HG03457 (cell line): Measurements from ENCODE around the gene ABTB2.

ENCODE experiments used
- ATAC-seq: cut with Tn5 transposase; IDR thresholded peaks from one replicate; pipeline ENCODE4 v1.9.1; 2021; ENCODE audit warnings: moderate number of reproducible peaks; ENCODE audit not compliant: unreplicated experiment

ABTB2 gene

DNA sequence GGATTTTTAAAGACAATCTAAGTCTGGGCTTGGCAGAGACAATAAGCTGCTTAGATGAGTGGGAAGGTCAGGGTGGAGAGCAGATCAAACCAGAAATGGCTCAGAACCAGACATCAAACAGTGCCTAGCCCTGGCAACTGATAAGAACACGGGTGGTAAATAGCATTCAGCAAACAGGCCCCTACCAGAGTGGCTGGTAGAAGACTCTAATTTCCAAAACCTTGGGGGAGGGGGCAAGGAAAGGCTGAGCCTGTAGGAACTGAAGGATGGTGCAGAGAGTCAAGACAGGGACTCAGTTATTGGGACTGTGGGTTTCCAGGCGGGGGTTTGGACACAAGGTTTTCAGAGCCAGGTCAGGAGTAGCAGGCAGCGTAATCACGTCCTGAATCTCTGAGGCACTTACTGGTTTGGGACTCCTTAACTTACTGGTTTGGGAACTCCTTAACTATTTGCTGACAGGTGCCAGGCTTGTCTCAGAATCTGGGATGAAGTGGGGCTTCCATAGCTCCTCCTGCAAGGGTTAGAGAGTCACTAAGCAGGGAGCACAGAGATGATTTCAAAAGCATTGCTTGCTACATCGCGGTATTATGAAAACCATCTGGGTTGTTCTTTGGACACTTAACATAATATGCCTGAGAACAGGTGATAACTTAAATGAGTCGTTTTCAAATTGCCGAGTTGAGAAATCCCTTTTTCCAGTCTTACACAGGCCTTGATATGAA is 5.7 kb upstream of the ABTB2 start:
- no peak for ATAC-seq

DNA sequence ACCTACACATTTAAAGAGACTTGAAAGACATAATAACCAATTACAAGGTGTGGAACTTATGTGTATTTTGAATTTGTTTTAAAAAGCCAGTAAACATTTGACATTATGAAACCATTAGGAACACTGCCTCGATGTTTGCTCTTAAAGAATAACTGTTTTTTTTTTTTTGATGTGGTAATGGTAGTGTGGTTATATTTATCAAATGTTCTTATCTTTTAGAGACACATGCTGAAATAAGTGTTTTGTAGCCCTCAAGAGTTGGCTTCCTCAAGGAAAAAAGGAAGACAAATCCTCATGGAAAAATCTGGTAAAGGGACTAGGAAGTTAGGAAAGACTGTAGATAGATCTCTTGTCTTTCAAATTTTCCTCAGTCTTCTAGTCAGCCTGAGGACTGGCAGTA is 2.2 kb upstream of the ABTB2 start:
- ATAC-seq = no peak

GRCh38 chr11:34359548-34359891 is 1.7 kb upstream of the ABTB2 start:
- ATAC-seq = no peak

- ATAC-seq = no peak
Observed at GRCh38 chr11:34358728-34359547, 1.1 kb upstream of the ABTB2 start.

GRCh38 chr11:34358258-34358727 is 483 bp upstream of the ABTB2 start:
- ATAC-seq = peak; percentile 0

- ATAC-seq = no peak
Observed at GRCh38 chr11:34356913-34357700, 703 bp downstream of the ABTB2 start.

DNA sequence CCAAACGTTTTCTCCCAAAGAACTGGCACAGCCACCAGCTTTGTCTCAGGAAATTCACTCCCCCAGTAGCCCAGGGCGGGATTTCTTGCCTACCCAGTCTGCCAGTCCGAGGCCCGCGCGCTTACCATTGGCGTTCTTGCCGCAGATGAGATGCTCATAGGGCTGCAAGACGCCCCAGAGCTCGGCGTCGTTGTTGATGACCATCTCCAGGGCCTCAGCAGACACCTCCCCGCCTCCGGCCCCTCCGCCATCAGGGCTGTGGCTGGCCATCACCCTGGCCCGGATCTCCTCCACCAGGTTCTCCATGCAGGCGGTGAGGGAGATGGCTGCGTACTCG is 1.3 kb downstream of the ABTB2 start:
- no peak for ATAC-seq

- ATAC-seq = no peak
Observed at GRCh38 chr11:34356130-34356529, 1.7 kb downstream of the ABTB2 start.

DNA sequence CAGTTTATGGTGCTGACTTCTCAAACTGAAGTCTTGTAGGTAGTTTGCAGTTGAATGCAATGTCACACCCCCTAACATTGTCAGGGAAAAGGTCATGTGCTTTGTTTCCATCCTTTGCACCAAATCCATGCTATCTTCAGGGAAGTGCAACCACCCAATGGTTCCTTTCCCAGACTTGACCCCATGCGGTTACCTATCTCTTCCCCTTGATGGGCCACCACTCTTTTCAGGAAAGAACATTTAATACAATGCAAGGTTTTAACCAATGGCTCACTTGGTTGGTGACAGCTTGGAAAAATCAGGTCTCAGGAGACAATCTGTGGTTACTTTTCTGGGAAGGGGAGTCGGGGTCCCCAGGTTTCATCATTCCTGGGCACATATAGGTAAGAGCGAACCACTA is 2.1 kb downstream of the ABTB2 start:
- ATAC-seq = no peak

- ATAC-seq = no peak
Observed at GRCh38 chr11:34354782-34355181, 3.0 kb downstream of the ABTB2 start.

DNA sequence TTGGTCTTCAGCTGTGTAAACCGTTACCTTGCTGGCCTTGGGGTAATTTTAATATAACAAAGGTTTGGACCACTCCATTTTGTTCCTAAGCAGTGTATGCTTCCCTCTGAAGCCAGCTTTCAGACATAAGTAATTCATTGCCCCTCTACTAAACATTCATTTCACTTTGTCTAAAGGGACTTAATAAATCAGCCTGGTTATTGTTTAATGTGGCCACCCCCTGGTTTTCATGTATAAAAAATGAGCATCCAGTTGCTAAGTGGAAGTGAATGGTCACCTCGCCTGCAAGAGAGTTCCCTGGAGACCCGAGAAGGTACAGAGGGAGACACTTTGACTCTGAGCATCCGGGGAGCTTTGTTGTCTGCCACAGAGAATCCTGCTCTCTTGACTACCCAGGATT is 3.9 kb downstream of the ABTB2 start:
- no peak for ATAC-seq

DNA sequence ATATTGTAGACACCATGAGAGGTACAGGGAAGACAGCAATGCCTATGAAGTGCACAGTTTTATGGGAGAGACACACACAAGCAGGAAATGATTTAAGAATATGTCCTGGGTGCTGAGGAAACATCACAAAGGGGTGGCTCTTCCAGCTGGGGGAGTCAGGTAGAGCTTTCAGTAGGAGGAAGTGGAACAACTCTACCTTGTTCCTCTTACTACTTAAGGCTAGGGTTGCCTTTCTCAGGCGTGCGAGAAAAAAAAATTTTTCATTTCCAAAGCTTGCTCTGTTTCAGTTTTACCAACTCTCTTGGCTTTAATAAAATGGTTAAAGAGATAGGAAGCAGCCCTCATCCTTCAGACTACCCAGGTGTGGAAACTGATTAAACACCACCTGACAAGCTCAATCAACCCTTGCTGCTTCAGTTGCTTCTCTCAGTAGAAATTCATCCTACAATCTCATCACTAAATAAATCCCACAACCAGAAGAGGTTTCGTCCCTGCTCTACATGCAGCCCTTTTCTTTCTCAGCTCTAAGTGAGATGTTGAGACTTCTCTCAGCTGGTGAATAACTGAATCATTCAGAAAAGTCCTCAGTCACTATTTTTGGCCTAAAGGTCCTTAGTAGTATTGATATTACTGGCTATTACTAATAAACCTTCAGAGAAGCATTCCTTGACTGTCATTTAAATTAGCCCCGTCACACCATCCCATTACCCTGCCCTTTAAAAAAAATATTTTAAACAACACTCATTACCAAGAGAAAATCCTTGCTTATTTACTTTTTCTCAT is 5.9 kb downstream of the ABTB2 start:
- ATAC-seq = no peak

DNA sequence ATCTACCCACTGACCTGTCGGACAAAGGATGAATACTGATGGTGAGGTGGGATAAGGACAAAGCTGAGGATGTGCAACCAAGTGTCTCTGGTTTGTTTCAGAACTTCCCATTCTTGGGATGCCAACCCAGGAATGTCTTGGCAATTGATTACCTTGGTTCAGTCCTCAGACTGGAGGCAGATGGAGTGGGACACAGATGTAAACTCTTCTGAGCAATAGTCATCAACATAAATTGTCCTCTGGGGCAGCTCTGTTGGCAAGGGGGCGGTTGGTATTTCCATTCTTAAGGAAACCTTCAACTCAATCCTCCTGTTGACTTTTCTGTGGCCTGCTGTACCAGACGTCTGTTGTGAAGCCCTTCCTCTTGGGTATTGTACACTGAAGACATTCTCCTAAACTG is 6.8 kb downstream of the ABTB2 start:
- ATAC-seq = no peak

DNA sequence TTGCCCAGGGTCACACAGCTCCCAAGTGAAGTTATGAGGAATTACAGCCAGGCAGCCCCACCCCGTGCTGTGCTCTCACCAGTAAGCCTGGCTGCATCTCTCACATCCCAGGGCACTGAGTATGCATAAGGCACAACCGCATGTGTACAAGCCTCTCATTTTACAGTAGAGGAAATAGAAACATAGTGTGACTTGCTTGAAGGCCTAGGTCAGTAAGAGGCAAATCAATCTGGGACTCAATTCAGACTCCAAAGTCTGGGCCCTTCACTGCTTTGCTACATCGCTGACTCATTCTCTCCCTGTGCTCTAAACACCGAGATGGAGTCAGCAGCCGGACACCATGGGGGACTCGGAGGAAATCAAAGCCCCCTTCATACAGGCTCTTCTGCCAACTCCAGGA is 7.9 kb downstream of the ABTB2 start:
- no peak for ATAC-seq

- ATAC-seq = no peak
Observed at GRCh38 chr11:34348919-34349318, 8.9 kb downstream of the ABTB2 start.

DNA sequence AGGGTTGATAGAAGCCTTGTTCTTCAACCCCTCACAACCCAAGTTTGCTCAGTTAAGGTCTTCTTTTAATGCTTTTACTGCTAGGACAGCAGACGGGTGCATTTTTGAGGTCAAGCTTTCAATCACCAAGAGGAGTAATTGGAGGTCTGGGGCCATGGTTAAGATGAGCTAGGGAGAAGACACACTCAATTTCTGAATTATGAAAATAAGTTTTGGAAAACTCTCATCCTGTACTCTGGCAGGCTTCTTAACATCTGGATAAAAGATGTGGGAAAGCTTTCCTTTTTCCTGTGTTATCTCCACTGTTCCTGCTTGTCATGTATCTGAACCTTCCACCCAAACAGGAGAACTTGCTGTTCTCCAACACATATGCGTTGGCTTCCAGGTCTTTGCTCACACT is 9.7 kb downstream of the ABTB2 start:
- ATAC-seq = no peak

- ATAC-seq = no peak
Observed at GRCh38 chr11:34346551-34346950, 11.3 kb downstream of the ABTB2 start.

DNA sequence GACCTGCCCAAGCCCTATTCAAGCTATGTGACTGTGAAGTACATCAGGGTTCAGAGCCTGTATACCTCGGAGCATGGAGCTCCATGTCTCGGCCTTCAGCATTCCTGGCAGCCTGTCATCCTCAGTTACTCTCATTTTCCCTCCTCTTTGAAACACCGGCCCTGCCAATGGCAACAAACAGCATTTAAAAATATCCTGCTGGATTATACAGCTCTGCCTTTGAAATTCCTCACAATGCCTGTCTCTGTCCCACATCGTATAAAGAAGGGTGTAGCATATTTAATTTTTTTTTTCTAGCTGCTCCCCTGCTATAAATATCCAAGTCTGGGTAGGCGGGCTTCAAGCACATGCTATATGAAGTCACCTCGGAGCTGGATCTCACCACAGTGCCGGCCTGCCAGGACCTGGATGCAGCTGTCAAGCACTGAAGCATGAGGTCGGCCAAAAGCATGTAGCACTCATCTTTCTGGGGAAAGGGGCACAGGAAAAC is 11.8 kb downstream of the ABTB2 start:
- ATAC-seq = no peak

- ATAC-seq = no peak
Observed at GRCh38 chr11:34345540-34345876, 12.3 kb downstream of the ABTB2 start.

DNA sequence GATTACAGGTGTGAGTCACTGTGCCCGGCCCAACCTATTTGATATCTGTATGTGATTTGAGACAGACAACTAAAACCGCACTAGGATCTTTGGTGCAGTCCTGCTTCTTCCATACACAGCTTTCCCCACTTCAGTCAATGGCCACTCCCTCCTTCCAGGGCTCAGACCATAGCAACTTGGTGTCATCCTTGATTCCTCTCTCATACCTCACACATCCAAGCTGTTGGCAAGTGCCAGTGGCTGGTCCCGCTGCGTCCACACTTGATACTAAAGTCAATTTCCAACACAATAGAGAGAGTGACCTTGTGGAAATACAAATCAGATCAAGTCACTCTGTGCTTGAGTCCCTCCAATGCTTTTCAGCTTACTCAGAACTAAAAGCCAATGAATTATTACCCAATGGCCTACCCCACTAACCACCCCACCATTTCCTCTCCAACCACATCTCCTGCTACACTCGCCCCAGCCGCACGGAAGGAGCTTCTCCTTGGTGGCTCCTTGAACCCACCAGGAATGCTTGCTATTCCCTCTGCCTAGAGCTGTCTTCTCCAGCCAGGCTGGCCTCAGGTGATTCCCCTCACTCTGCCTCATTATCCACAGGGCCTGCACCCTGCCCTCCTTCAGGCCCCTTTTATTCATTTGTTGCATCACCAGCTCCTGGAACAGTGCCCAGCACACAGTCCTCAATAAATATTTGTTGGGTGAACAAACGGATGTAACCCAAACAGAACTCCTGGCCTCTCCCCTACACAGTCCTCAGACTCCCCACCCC is 12.9 kb downstream of the ABTB2 start:
- ATAC-seq = peak; percentile 67
